ENCODE measurements around the gene NPHP4.

The NPHP4 gene

GRCh38 chr1:5969168-5969567, 23.1 kb downstream of the NPHP4 start:
- no peak for DNase-seq

- DNase-seq, result no peak
These were observed 24.0 kb downstream of the NPHP4 start for GRCh38 chr1:5968161-5968736.

GRCh38 chr1:5967351-5968160, 24.7 kb downstream of the NPHP4 start:
- no peak for DNase-seq

DNA sequence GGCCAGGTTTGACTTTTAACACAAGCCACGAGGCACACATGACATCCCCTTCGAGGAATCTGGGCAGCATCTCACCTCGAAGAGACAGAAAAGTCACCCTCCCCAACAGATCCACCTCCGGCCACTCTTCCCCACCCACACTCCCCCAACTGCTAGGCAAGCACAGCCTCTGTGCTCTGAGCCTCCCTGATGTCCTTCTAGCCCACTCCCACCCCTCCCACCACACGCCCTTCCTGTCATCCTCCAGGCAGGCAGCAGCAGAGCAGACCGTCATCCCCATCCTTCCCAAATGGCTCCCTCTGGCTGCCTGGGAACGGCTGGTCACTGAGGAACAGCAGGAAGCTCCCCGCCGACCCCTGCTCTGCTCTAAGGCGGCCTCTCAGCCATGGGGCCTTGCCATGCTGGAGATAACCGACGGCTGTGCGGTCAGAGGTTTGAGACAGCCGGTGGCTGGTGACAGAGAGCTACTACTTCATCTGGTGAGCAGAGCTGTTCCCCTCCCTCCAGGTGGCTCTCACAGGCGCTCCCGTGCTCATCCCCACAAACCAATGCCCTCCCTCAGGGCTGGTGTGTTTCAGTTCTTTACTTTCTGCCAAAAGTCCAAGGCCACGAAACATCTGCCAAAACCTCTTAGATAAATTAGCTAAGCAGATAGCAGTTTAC, 25.6 kb downstream of the NPHP4 start:
- no peak for DNase-seq

- no peak for DNase-seq
These were observed 26.6 kb downstream of the NPHP4 start for GRCh38 chr1:5965586-5966131.

- no peak for DNase-seq
These were observed 29.7 kb downstream of the NPHP4 start for GRCh38 chr1:5962265-5963105.

DNA sequence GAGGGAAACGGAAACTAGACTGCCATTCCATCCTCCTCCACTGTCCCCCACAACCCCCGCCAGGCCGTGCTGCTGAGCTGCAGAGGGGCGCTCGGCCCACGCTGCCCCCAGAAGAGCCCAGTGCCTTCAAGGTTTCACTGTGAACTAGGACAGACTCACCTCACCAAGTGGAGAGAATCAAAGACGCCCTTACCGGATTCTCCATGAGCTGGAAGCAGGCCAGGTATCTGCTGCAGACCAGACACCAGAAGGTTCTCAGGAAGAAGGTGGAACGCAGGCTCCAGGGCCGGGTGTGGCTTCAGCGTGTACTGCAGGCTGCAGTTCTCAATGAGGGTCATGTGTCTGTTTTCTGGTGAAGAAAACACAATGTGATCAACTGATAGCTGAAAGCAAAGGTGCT, 30.6 kb downstream of the NPHP4 start:
- DNase-seq, result no peak

GRCh38 chr1:5960336-5960735, 31.9 kb downstream of the NPHP4 start:
- no peak for DNase-seq

GRCh38 chr1:5959667-5960230, 32.5 kb downstream of the NPHP4 start:
- DNase-seq, result no peak

- DNase-seq, result no peak
These were observed 33.1 kb downstream of the NPHP4 start for GRCh38 chr1:5959087-5959486.

DNA sequence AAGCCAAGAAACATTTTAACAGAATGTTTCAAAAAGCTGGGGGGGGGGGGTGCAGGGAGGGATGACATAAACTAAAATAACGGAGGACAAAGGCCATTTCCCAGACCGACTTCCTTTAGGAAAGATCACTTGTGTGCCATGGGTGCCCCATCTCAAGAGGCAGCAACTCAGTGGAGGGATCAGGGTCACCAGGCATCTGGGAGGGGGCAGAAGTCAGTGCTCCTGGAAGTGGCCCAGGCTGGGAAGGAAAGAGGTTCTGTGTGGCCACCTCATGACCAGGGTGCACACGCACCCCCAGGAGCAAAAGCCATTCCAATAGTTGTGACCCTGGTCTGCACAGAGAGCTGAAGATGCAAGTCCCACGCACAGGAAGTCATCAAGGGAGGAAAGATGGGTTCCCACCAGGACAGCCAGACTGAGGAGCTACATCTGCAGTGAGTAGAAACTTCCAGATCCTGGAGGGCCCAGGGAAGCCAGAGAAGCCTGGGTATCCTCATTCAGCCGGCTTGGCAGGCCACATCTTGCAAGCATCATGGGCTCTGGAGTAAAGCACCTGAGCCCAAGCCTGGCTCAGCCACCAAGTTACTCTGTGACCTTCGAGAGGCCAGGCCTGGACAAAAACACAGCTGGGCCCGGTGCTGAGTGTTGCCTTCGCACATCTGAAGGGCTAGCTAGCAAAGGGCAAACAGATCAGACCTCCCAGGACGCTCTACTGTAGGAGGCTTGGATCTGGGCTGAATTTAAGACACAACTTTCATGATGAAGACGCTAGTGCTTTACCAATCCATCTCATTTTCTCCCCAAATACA, 36.0 kb downstream of the NPHP4 start:
- no peak for DNase-seq

DNA sequence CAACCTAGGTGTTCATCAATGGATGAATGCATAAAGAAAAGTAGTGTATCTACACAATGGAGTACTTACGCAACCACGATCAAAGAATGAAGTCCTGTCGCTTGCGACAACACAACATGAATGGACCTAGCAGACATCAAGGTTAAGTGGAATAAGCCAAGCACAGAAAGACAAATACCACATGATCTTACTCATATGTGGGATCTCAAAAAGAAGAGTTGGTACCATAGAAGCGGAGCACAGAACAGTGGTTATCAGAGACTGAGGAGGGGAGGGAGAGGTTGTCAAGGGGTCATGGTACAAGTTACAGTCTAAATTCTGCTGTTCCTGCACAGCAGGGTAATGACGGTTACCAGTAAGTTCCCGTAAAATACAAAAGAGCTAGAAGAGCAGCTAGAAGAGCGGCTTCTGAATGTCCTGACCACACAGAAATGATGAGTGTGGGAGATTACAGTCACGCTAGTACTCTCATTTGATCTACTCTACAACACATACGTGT, 36.7 kb downstream of the NPHP4 start:
- no peak for DNase-seq

DNA sequence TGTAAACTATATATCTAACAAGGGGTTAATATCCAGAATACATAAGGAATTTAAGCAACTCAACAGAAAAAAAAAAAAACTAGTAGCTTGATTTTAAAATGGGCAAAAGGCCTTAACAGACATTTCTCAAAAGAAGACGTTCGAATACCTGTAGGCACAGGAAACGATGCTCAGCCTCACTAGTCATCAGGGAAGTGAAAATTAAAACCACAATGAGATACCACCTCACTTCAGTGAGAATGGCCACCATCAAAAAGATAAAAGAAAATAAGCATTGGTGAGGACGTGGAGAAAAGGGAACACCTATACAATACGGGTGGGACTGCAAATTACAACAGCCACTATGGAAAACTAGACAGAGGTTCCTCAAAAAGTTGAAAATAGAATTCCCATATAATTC, 37.3 kb downstream of the NPHP4 start:
- no peak for DNase-seq

- no peak for DNase-seq
These were observed 38.8 kb downstream of the NPHP4 start for GRCh38 chr1:5953386-5953785.

GRCh38 chr1:5951846-5952410, 40.3 kb downstream of the NPHP4 start:
- no peak for DNase-seq

DNA sequence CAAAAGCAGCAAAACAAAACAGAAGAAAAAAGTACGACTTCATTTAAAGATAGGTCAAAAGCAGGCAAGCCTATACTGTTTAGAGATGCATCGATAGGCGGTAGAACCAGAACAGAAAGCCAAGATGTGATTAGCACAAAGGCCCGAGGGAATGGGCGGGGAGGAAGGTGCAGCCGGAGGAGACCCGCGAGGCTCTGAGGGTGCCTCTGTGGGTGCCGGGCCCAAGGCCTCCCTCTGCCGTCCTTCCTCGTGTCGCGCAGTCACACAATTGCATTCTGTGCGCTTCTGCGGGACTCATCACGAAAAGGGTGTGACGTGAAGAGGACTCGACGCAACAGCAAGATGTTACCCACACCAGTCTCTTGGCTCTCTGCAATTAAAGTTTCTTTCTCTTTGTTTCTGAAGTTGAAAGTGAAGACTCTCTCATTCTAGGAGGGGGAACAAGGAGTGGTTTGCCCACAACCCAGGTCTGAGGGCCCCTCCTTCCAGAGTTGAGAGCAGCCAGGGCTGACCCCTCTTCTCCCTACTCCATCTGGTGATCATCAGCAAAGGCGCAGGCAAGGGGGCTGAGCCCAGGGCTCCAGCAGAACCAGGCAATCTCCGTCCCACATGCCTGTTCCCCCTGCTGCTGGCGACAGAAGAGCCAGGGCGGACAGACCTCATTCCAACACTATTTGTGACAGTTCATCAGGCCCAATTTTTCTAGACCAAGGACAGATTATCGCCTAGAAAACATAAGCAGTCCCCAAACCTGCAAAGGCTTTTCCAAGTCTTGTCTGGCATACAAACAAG, 41.0 kb downstream of the NPHP4 start:
- no peak for DNase-seq

- no peak for DNase-seq
These were observed 41.9 kb downstream of the NPHP4 start for GRCh38 chr1:5950201-5950895.

GRCh38 chr1:5949761-5950100, 42.5 kb downstream of the NPHP4 start:
- no peak for DNase-seq

- no peak for DNase-seq
These were observed 43.0 kb downstream of the NPHP4 start for GRCh38 chr1:5949085-5949760.
